Measurements from ENCODE around the gene HM13. TPM values are rescaled to one million over a fixed set of nuclear protein-coding genes. Genes with fewer than 3 reads are reported as not detected.
"Not testable (repeated sequence)": the region's sequence is repeated elsewhere in the genome, so short reads cannot be mapped to it uniquely, and the experiment has no call there.

HM13 gene
- total and polyA plus RNA-seq, 8 donors = 139 to 286 (median 184) TPM

DNA sequence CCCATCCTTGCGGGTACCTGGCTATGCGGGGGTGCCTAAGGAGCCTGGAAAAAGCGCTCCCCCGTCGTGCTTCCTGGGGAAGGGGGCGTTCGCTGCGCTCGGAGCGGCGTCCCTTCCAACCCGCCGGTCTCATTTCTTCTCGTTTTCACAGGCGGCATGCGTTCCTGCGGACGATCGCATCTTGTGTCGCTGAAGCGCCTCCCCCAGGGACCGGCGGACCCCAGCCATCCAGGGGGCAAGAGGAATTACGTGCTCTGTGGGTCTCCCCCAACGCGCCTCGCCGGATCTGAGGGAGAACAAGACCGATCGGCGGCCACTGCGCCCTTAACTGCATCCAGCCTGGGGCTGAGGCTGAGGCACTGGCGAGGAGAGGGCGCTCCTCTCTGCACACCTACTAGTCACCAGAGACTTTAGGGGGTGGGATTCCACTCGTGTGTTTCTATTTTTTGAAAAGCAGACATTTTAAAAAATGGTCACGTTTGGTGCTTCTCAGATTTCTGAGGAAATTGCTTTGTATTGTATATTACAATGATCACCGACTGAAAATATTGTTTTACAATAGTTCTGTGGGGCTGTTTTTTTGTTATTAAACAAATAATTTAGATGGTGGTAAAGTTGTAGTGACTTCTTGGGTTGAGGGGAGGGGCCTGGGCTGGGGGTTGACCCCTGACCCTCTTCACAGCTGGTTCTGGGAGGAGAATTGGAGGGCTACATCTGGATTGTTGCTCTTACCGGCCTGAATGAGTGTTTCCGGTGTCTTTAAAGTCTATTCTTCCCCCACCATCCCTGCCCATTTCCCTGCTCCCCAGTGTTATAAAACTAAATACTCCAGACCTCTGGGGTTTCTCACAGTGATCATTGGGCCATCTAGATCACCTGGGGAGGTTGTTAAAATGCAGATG, 91.9 kb downstream of the HM13 start:
- intact Hi-C loops (cut with DNase I) = loop anchor here in 1 of 3 donors (5.0 kb wide), 1 partner anchor 34 kb away; no protein-coding TSS in a partner anchor
- WGBS, 2 donors = 38 to 42% methylated on average over 34 to 39 of the region's 39 CpGs
- Histone ChIP-seq H3K27me3 (no peaks in the 10 kb centered on the region), H3K27ac (peak overlapping the region; percentile 18 to 78 (median 72)), H3K36me3 (no peaks in the 10 kb centered on the region), H3K4me3 (peak overlapping the region; percentile 40 to 77 (median 68)), H3K4me1 (peaks cover 3 to 31% (median 4%) of the 10 kb centered on the region in 3 donors), H3K9me3 (no peaks in the 10 kb centered on the region)
- ATAC-seq (no peak), FAIRE-seq (no peak), DNase-seq (peak in 1 of 6 donors; percentile 64)
- TF ChIP-seq, protein P1, sequence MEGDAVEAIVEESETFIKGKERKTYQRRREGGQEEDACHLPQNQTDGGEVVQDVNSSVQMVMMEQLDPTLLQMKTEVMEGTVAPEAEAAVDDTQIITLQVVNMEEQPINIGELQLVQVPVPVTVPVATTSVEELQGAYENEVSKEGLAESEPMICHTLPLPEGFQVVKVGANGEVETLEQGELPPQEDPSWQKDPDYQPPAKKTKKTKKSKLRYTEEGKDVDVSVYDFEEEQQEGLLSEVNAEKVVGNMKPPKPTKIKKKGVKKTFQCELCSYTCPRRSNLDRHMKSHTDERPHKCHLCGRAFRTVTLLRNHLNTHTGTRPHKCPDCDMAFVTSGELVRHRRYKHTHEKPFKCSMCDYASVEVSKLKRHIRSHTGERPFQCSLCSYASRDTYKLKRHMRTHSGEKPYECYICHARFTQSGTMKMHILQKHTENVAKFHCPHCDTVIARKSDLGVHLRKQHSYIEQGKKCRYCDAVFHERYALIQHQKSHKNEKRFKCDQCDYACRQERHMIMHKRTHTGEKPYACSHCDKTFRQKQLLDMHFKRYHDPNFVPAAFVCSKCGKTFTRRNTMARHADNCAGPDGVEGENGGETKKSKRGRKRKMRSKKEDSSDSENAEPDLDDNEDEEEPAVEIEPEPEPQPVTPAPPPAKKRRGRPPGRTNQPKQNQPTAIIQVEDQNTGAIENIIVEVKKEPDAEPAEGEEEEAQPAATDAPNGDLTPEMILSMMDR (IDR thresholded peaks at IDR 0.05) = no peak

DNA sequence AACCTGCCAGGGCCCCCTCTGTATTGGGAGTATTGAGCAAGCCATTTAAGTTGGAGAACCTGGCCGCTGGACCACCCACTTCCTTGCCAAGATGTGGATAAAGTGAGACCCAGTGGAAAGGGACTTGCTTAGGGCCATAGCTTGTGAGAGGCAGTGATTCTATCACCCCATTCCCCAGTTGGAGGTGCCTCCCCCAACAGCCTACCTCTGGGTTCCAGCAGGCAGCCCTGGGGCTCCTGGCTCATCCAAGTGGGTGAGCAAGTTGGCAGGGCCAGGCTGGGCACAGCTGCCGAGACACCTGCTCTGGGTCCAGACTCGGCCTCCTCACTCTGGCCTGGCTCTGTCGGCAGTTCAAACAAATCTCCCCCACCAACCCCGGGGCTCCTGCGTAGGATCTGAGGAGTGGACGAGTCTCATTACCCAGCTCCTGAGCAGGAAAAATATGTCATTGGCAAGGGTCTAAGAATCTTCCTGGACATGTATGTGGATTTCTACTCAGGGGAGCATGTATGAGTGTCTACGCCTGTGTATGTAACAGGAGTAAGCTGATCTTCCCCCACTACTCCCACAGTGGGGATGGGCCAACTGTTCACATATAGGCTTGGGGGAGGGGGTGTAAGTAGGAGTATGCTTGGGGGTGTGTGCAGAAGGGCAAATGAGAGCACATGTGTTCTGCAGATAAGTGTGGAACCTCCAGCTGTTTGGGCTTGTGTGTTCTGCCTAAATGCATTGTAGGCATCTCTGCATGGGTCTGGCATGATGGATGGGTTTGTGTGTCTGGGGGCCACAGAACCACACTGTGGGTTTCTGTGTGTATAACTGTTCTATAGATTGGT, 92.8 kb downstream of the HM13 start:
- TF ChIP-seq, protein P1 (IDR thresholded peaks at IDR 0.05) = no peak
- Histone ChIP-seq H3K36me3 (no peaks in the 10 kb centered on the region), H3K4me1 (peaks cover 3 to 32% (median 4%) of the 10 kb centered on the region in 3 donors), H3K27ac (peak overlapping the region in 3 of 4 donors; percentile 11 to 78 (median 77)), H3K27me3 (no peaks in the 10 kb centered on the region), H3K9me3 (no peaks in the 10 kb centered on the region), H3K4me3 (peak overlapping the region in 2 of 4 donors; percentile 40 to 75)
- ATAC-seq (no peak), DNase-seq (peak in 1 of 6 donors; percentile 71), FAIRE-seq (no peak)
- WGBS, 2 donors = 76 to 80% methylated on average over 8 of the region's 8 CpGs
- intact Hi-C loops (cut with DNase I) = loop anchor here in 1 of 3 donors (5.0 kb wide), 1 partner anchor 35 kb away; no protein-coding TSS in a partner anchor

DNA sequence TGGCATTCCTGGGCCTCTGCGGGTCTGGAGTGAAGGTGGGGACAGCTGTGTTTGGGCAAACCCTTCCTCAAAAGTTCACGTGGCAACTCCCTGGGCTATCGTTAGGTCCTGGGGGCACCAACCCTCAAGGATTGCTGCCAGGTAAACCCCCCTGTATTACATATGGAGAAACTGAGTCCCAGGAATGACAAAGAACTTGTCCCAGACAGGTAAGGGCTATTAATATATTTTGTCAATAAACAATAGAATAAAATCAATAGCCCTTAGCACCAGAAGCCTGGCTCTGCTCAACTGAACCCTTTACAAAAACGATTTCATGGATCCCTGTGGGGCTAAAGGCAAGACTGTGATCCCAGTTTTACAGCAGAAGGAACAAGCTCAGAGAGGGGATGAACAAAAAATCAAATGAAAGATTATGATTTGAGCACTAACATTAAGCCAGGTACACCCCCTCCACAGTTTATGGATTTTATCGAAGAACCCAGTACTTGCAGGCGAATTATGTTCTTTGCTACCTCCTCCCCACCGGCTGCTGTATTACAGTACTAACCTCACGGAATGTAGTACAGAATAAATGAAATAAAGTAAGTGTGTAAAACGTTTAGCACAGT, 93.5 kb downstream of the HM13 start:
- intact Hi-C loops (cut with DNase I) = loop anchor here in 1 of 3 donors (5.0 kb wide), 1 partner anchor 35 kb away; no protein-coding TSS in a partner anchor
- TF ChIP-seq, protein P1 (IDR thresholded peaks at IDR 0.05) = no peak
- FAIRE-seq (no peak), ATAC-seq (no peak), DNase-seq (no peak)
- peak overlapping the region in 1 of 4 donors; percentile 75 for H3K4me3 ChIP-seq
- no peaks in the 10 kb centered on the region for H3K9me3 ChIP-seq
- no peaks in the 10 kb centered on the region for H3K27me3 ChIP-seq
- H3K4me1 ChIP-seq = peaks cover 3 to 34% (median 4%) of the 10 kb centered on the region in 3 donors
- WGBS, 2 donors = 51 to 58% methylated on average over 9 of the region's 9 CpGs
- H3K36me3 ChIP-seq = no peaks in the 10 kb centered on the region
- H3K27ac ChIP-seq = peak overlapping the region; percentile 24 to 78 (median 58)

DNA sequence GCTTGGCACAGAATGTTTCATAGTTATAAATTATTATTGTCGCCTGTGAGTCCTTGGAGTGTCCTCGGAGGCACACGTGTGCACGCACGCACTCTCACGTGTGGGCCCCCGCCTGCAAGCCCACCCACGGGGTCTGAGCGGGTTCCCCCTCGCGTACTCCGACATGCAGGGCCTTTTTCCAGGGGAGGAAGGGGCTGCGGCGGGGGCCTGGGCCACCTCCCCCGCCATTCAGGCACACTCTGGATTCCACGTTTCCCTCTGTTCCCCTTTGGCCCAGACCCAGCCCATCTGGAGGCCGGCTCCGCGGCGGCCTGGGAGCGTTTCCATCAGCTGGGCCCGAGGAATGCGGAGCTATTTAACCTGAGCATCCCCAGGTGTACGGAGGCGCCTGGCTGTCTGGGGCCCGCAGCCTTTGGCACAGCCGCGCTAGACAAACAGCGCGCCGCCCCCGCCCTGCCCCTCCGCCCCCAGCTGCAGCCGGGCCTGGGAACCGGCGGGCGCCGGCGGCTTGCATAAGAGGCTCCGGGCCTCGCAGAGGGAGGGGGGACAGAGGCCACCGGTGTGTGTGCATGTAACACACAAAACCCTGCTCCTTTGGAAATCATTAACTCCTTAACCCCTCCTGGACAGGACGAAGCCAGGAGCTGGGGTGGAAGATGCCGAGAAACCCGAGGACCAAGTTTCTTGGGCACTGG, 94.2 kb downstream of the HM13 start:
- Histone ChIP-seq H3K9me3 (no peaks in the 10 kb centered on the region), H3K27ac (peak overlapping the region; percentile 24 to 78 (median 58)), H3K4me1 (peaks cover 3 to 34% (median 4%) of the 10 kb centered on the region in 3 donors), H3K36me3 (no peaks in the 10 kb centered on the region), H3K4me3 (peak overlapping the region in 1 of 4 donors; percentile 21), H3K27me3 (no peaks in the 10 kb centered on the region)
- DNase-seq (peak; percentile 71 to 86 (median 75)), ATAC-seq (peak; percentile 4 to 35 (median 16)), FAIRE-seq (no peak)
- 19 to 21% methylated on average over 37 to 45 of the region's 45 CpGs for WGBS, 2 donors
- TF ChIP-seq, protein P1 (IDR thresholded peaks at IDR 0.05) = no peak
- intact Hi-C loops (cut with DNase I) = loop anchor here in 1 of 3 donors (5.0 kb wide), 1 partner anchor 36 kb away; no protein-coding TSS in a partner anchor

DNA sequence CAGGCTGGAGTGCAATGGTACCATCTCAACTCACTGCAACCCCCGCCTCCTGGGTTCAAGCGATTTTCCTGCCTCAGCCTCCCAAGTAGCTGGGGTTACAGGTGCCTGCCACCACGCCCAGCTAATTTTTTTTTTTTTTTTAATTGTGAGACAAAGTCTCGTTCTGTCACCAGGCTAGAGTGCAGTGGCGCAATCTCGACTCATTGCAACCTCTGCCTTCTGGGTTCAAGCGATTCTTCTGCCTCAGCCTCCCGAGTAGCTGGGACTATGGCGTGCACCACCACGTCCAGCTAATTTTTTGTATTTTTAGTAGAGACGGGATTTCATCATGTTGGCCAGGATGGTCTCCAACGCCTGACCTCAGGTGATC, 98.0 kb downstream of the HM13 start:
- H3K27ac ChIP-seq, FAIRE-seq, DNase-seq, ATAC-seq, H3K4me3 ChIP-seq, H3K27me3 ChIP-seq, H3K9me3 ChIP-seq, H3K36me3 ChIP-seq: not testable (repeated sequence)
- intact Hi-C loops (cut with DNase I) = loop anchor here (5.0 to 10.0 kb wide), 3 partner anchors 45 to 57 kb away; no protein-coding TSS in a partner anchor
- H3K4me1 ChIP-seq = peaks cover 0 to 28% (median 0%) of the 10 kb centered on the region in 3 donors
- WGBS, 2 donors = 66 to 81% methylated on average over 12 of the region's 12 CpGs
